Upper lobe of right lung (tissue), 1 donor: ENCODE data around the gene IFNA21. TPM values are rescaled to one million over a fixed set of nuclear protein-coding genes. Genes with fewer than 3 reads are reported as not detected.
A peak's percentile ranks its signal among the peaks of the same experiment; 100 is the strongest.
"Not testable (repeated sequence)": the region's sequence is repeated elsewhere in the genome, so short reads cannot be mapped to it uniquely, and the experiment has no call there.

Experiments used
- ATAC-seq: fragments of 200-7000 bp; cut with Tn5 transposase; one replicate; pipeline ENCODE4 v1.9.1; 2020; ENCODE audit warnings: mild to moderate bottlenecking, moderate library complexity
- DNase-seq: peaks from one replicate; pipeline ENCODE4 v3.0.0-alpha.2; 2020
- H3K27ac ChIP-seq: fragments of 200-600 bp; one replicate; pipeline ENCODE4 v1.8.0; 2022
- H3K27me3 ChIP-seq: fragments of 200-600 bp; one replicate; pipeline ENCODE4 v1.8.0; 2022; ENCODE audit warnings: mild to moderate bottlenecking
- H3K36me3 ChIP-seq: fragments of 200-600 bp; one replicate; pipeline ENCODE4 v1.8.0; 2022
- H3K4me1 ChIP-seq: fragments of 200-600 bp; one replicate; pipeline ENCODE4 v1.8.0; 2022
- H3K4me3 ChIP-seq: fragments of 200-600 bp; one replicate; pipeline ENCODE4 v1.8.0; 2022; ENCODE audit warnings: mild to moderate bottlenecking
- H3K9me3 ChIP-seq: fragments of 200-600 bp; one replicate; pipeline ENCODE4 v1.8.0; 2022
- intact Hi-C: fragments of 100-400 bp; cut with DNase I; formaldehyde crosslinking; loops from one replicate; pipeline ENCODE4 v1.11.0; 2022
- long read RNA-seq: library from polyadenylated mRNA; unstranded; transcript quantifications from one replicate; pipeline ENCODE4 v2.0.0, GENCODE V29; 2021
- total RNA-seq: library from RNA; stranded (reverse); fragmentation: NEBNext Ultra II Directional; extraction: Animal tissue kit (Norgen Biotek cat#: 25700); gene quantifications from one replicate; pipeline ENCODE4 v1.2.1, GENCODE V29; 2021
- TF ChIP-seq, protein P1 (sequence below): fragments of 200-600 bp; IDR thresholded peaks from one replicate; pipeline ENCODE4 v1.8.0; 2022; ENCODE audit warnings: antibody characterized with exemption
- donor health status: DM: no; HTN: yes; CAD: no; lungs with severe emphysema.

IFNA21 gene
- total RNA-seq, result not detected
- long read RNA-seq, result 0 reads

DNA sequence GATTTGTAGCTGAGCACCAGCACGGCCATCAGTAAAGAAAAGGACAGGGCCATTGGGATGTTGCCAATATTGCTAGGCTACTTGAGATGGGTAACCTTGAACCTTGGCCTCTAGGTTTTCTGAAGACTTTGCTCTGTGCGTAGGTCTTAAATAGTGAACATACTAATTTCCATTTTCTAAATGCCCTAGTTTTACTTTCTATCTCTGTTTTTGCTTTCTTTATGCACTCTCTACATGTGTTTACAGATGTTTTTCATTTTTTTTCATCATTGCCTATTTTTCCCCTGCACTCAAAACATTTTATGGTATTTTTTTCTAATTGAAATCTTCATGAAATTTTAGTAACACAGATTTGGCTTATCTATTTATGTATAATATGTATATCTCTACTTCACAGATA is at the start of gene IFNA21:
Gene IFNA21, minus strand, starts transcription at position 101 of the 400 bp plus-strand sequence. Its CDS starts 48 bp downstream, at position 53.
- H3K27me3 ChIP-seq, H3K36me3 ChIP-seq, H3K4me1 ChIP-seq, ATAC-seq, intact Hi-C loops, H3K27ac ChIP-seq, DNase-seq, H3K4me3 ChIP-seq, H3K9me3 ChIP-seq: not testable (repeated sequence)

DNA sequence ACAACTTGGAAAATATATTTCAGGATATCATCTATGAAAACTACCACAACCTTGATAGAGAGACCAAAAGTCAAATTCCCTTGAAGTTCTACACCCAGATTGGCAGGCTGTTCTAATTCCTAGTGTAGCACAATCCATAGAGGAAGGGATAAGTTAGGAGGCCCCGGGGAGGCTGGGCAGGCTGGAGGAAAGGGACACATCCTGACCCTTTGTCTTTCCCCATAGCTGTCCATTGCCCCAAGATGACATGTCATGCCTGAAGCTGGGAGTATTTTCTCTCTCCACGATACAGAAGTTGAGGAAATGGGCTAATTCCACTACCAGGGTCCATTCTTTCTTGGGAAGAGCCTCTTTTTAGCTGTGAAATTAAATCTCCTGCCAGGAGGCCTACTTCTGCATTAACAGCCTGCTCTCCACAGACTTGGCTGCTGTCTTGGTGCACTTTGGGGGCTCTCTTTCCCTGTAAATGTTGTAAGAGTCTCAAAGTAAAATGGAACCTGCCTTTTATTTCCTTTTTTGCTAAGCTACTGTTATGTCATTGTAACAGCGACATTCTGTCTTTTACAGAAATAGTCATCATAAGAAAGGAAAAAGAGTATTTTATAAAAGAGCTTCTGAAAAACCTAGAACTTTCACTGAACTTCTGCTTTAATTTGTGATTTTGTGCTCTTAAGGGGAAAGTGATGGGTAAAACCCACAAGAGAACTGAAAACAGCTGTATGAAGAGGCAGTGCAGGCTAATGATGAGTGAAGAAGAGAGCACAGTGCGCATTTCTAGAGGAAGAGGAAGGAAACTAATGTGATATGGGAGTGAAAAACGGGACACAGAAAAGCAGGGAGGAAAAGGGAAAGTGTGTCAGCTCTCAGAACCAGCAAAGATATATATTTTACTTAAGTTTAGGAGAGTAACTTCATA is 47.2 kb upstream of the IFNA21 start:
- intact Hi-C loops, H3K36me3 ChIP-seq, DNase-seq, H3K4me3 ChIP-seq, ATAC-seq, H3K4me1 ChIP-seq, H3K27ac ChIP-seq, H3K9me3 ChIP-seq, H3K27me3 ChIP-seq: not testable (repeated sequence)
- TF ChIP-seq, protein P1, sequence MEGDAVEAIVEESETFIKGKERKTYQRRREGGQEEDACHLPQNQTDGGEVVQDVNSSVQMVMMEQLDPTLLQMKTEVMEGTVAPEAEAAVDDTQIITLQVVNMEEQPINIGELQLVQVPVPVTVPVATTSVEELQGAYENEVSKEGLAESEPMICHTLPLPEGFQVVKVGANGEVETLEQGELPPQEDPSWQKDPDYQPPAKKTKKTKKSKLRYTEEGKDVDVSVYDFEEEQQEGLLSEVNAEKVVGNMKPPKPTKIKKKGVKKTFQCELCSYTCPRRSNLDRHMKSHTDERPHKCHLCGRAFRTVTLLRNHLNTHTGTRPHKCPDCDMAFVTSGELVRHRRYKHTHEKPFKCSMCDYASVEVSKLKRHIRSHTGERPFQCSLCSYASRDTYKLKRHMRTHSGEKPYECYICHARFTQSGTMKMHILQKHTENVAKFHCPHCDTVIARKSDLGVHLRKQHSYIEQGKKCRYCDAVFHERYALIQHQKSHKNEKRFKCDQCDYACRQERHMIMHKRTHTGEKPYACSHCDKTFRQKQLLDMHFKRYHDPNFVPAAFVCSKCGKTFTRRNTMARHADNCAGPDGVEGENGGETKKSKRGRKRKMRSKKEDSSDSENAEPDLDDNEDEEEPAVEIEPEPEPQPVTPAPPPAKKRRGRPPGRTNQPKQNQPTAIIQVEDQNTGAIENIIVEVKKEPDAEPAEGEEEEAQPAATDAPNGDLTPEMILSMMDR, result peak; percentile 28

DNA sequence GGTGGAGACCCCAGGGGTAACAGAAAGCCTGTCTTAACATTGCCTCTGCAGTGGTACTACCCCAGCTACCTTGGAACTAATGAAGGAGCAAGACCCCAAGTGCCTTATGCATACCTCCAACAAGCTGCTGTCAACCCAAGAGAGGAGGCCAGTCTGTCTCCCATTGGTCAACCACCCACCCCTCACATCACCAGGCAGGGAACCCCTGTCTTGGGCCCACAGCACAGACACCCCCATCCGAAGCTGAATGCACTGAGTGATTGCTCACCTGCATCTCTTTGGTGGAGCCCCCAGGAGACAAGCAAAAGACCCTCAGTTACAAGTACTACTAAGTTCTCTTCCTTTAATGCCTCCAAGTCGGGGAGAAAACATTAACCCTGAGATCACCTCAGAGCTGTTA is 45.7 kb upstream of the IFNA21 start:
- H3K4me3 ChIP-seq, DNase-seq: not testable (repeated sequence)
- peak; percentile 43 for ATAC-seq

DNA sequence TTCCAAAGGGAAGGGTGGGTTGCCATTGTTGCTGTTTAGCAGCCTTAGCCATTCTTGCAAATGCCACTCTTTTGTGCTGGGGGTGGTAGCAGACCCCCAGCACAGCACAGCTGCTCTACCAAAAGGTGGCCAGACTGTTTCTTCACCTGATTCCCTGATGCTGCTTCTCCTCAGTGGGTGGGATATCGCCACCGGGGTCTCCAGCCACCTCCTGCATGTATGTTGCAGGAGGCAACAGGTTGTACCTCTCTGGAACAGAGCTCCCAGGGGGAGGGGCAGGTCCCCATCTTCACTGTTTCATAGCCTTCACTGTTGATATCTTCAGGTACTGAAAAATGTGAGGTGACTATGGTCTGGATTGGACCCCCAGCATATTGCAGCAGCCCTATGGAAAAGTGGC is 44.3 kb upstream of the IFNA21 start:
- H3K4me1 ChIP-seq, intact Hi-C loops, H3K36me3 ChIP-seq, H3K4me3 ChIP-seq, ATAC-seq, H3K9me3 ChIP-seq, DNase-seq, H3K27me3 ChIP-seq, H3K27ac ChIP-seq: not testable (repeated sequence)

More for the DNA sequence above, 45.7 kb upstream of the IFNA21 start:
- H3K36me3 ChIP-seq, H3K4me1 ChIP-seq, H3K27me3 ChIP-seq, H3K27ac ChIP-seq, intact Hi-C loops, H3K9me3 ChIP-seq: not testable (repeated sequence)

DNA sequence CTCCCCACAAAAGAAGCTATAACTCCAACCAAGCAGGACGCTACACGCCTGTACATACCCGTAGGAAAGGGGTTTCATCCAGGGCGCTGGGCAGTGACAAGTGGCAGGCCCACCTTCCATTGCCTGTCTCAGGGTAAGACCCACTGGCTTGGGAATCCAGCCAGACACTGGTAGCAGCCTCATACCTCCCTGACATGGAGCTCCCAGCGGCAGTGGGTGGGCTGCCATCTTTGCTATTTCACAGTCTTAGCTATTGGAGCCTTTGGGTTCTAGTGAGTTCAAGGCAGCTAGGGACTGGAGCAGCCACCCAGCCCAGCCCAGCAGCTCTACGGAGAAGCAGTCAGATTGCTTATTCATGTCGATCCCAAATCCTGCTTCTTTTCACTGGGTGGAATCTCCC is 43.9 kb upstream of the IFNA21 start:
- ATAC-seq (no peak), DNase-seq (no peak)
- TF ChIP-seq, protein P1, result no peak
- intact Hi-C loops, result no loop called here
- Histone ChIP-seq H3K27me3 (no peaks in the 10 kb centered on the region), H3K36me3 (no peaks in the 10 kb centered on the region), H3K4me1 (no peaks in the 10 kb centered on the region), H3K27ac (no peak overlapping the region), H3K4me3 (no peak overlapping the region), H3K9me3 (no peaks in the 10 kb centered on the region)

DNA sequence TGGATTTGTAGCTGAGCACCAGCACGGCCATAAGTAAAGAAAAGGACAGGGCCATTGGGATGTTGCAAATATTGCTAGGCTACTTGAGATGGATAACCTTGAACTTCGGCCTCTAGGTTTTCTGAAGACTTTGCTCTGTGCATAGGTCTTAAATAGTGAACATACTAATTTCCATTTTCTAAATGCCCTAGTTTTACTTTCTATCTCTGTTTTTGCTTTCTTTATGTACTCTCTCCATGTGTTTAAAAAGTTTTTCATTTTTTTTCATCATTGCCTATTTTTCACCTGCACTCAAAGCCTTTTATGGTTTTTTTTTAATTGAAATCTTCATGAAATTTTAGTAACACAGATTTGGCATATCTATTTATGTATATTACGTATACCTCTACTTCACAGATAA is 40.6 kb upstream of the IFNA21 start, which contains the start of gene IFNA10:
Gene IFNA10, minus strand, starts transcription at position 101 of the 400 bp plus-strand sequence. Its CDS starts 46 bp downstream, at position 55.
- DNase-seq, H3K27ac ChIP-seq, intact Hi-C loops, ATAC-seq, H3K9me3 ChIP-seq, H3K36me3 ChIP-seq, H3K4me3 ChIP-seq, H3K4me1 ChIP-seq, H3K27me3 ChIP-seq: not testable (repeated sequence)

DNA sequence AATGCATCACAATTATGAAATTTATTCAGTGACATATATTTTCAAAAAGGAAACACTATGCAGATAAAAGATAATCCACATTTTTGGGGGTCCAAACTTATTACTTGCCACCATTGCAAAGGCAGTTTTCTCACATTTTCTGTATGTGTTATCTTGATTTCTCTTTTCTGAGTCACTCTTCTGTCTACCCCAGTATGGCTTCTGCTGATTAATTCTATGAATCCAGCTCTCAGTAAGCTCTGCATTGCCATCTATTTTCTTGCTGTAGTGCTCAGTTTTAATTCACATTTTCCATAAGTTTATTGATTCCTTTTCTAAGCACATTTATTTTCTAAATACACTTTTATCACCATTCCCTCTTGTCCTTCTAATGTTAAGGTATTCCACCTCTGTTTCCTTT is 38.7 kb upstream of the IFNA21 start:
- TF ChIP-seq, protein P1, result no peak
- H3K27ac ChIP-seq, result no peak overlapping the region
- intact Hi-C loops, result no loop called here
- no peak overlapping the region for H3K4me3 ChIP-seq
- H3K4me1 ChIP-seq, result no peaks in the 10 kb centered on the region
- H3K36me3 ChIP-seq, result no peaks in the 10 kb centered on the region
- no peaks in the 10 kb centered on the region for H3K9me3 ChIP-seq
- DNase-seq (no peak), ATAC-seq (no peak)
- no peaks in the 10 kb centered on the region for H3K27me3 ChIP-seq

DNA sequence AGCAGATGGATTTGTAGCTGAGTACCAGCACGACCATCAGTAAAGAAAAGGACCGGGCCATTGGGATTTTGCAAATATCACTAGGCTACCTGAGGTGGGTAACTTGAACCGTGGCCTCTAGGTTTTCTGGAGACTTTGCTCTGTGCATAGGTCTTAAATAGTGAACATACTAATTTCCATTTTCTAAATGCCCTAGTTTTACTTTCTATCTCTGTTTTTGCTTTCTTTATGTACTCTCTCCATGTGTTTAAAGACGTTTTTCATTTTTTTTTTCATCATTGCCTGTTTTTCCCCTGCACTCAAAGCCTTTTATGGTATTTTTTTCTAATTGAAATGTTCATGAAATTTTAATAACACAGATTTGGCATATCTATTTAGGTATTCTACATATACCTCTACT is 35.6 kb upstream of the IFNA21 start, which contains the start of gene IFNA7:
Gene IFNA7, minus strand, starts transcription at position 101 of the 400 bp plus-strand sequence. Its CDS starts 40 bp downstream, at position 61.
- H3K4me1 ChIP-seq, DNase-seq, intact Hi-C loops, ATAC-seq, H3K36me3 ChIP-seq, H3K9me3 ChIP-seq, H3K27me3 ChIP-seq, H3K4me3 ChIP-seq, H3K27ac ChIP-seq: not testable (repeated sequence)
